ENCODE results near the gene KCNV2. TPM values are rescaled to one million over a fixed set of nuclear protein-coding genes. Genes with fewer than 3 reads are reported as not detected.

KCNV2 gene
- total RNA-seq, 1 donor, result not detected

DNA sequence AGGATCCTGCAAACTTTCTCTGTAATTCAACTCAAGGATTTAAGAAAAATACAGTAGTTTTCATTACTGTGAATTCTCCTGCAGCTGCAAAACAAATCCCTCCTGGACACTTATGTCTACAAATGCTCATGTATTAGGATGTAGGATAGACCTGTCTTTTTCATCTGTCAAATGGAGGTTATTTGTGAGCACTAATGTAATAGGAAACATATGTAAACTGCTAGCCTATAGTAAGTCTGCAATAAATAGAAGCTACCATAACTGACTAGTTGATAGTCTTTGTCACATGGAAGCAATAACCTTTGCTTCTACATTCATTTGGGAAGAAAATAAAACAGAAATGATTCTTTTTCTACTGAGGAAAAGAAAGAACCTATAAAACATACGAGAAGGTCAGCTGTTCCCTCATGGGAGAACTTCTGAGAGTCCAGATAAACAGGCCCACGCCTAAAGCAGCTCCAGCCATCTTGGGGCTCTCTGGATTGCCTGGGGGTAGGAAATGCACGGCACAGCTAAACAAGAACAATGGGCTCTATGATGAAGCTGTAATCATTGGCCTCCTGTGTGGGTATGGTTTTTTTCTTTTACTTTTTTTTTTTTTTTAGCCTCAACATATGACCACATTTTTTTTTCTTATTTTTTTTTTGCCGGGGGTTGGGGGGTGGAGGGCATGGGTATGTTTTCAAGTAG lies 6.2 kb downstream of the KCNV2 start:
- TF ChIP-seq, protein P1, sequence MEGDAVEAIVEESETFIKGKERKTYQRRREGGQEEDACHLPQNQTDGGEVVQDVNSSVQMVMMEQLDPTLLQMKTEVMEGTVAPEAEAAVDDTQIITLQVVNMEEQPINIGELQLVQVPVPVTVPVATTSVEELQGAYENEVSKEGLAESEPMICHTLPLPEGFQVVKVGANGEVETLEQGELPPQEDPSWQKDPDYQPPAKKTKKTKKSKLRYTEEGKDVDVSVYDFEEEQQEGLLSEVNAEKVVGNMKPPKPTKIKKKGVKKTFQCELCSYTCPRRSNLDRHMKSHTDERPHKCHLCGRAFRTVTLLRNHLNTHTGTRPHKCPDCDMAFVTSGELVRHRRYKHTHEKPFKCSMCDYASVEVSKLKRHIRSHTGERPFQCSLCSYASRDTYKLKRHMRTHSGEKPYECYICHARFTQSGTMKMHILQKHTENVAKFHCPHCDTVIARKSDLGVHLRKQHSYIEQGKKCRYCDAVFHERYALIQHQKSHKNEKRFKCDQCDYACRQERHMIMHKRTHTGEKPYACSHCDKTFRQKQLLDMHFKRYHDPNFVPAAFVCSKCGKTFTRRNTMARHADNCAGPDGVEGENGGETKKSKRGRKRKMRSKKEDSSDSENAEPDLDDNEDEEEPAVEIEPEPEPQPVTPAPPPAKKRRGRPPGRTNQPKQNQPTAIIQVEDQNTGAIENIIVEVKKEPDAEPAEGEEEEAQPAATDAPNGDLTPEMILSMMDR (IDR thresholded peaks at IDR 0.05; ENCODE audit: extremely low read depth, low read depth, low read length), result no peak
- Histone ChIP-seq H3K27me3 (ENCODE audit: insufficient read depth, low read length) (no peaks in the 10 kb centered on the region), H3K79me2 (ENCODE audit: insufficient read depth, low read length) (no peaks in the 10 kb centered on the region), H2AFZ (ENCODE audit: low read length) (no peak overlapping the region), H3K36me3 (ENCODE audit: insufficient read depth, low read length) (no peaks in the 10 kb centered on the region), H3K27ac (ENCODE audit: low read depth, low read length) (no peak overlapping the region), H4K20me1 (ENCODE audit: insufficient read depth, low read length) (no peaks in the 10 kb centered on the region), H3K4me3 (ENCODE audit: insufficient read depth, low read length) (no peak overlapping the region), H3K4me1 (ENCODE audit: insufficient read depth, low read length) (peaks cover 4% of the 10 kb centered on the region), H3K9me3 (ENCODE audit: low read depth, low read length) (no peaks in the 10 kb centered on the region), H3K4me2 (ENCODE audit: insufficient read depth, low read length) (no peak overlapping the region)
- no peak for DNase-seq (ENCODE audit: insufficient read length, low spot score, missing footprints)

DNA sequence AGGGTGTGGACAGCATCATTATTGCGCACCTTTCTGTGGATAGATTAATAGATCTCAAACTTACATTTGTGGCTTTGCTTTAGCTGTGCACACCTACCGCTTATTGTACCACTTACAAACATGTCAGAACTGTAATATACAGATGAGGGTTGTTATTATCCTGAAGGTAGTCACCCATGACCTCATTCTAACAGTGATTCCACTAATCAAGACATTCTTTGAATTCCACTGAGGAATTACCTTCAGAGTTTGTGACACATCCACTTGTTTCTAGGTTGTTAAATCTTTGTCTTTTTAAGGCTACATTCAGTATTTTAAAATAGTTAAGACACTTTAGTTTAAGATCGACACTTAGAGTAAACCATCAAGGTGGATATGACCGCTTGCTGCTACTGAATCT lies 7.8 kb downstream of the KCNV2 start:
- H3K4me2 ChIP-seq (ENCODE audit: insufficient read depth, low read length), result no peak overlapping the region

DNA sequence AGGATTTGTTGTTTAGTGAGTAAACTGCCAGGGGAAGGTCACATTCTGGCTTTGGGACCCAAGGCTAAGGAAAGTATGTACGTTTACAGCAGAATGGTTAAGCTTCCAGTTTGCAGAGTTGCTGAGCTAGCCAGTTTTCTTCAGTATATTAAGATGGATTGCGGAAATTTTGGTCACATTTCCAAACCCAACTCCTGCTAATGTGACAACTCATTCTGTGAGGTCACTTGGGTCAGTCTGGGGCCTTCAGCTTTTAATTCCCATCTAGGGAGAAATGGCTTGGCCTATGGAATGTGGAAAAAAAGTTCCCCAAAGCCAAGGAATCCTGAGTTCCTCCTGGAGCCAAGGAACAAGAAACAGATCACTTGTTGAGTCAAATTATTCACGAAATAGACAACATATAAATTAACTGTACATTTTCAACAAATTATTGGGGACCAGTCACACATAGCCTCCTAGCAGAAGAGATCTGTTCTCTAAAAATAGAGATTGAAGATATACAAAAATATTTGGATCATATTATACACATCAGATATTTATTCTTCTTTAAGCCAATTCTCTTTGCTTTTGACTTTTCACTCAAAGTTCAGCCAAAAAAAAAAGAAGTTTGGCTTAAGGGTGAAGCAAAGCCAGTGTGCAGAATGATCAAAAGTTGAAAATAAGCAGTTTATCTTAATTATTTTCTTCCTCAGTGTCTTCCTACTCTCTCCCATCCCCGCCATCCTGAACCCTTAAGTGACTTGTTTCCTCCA lies 8.8 kb downstream of the KCNV2 start:
- Histone ChIP-seq H3K79me2 (ENCODE audit: insufficient read depth, low read length) (no peaks in the 10 kb centered on the region), H3K27me3 (ENCODE audit: insufficient read depth, low read length) (no peaks in the 10 kb centered on the region), H3K4me2 (ENCODE audit: insufficient read depth, low read length) (no peak overlapping the region), H3K4me1 (ENCODE audit: insufficient read depth, low read length) (peaks cover 12% of the 10 kb centered on the region), H3K9me3 (ENCODE audit: low read depth, low read length) (no peaks in the 10 kb centered on the region), H2AFZ (ENCODE audit: low read length) (no peak overlapping the region), H3K4me3 (ENCODE audit: insufficient read depth, low read length) (no peak overlapping the region), H3K27ac (ENCODE audit: low read depth, low read length) (no peak overlapping the region), H4K20me1 (ENCODE audit: insufficient read depth, low read length) (no peaks in the 10 kb centered on the region), H3K36me3 (ENCODE audit: insufficient read depth, low read length) (no peaks in the 10 kb centered on the region)
- DNase-seq (ENCODE audit: insufficient read length, low spot score, missing footprints), result no peak
- TF ChIP-seq, protein P1 (IDR thresholded peaks at IDR 0.05; ENCODE audit: extremely low read depth, low read depth, low read length), result no peak

More for the DNA sequence above, 7.8 kb downstream of the KCNV2 start:
- no peak for DNase-seq (ENCODE audit: insufficient read length, low spot score, missing footprints)
- H3K4me3 ChIP-seq (ENCODE audit: insufficient read depth, low read length), result no peak overlapping the region
- TF ChIP-seq, protein P1 (IDR thresholded peaks at IDR 0.05; ENCODE audit: extremely low read depth, low read depth, low read length), result no peak
- peaks cover 12% of the 10 kb centered on the region for H3K4me1 ChIP-seq (ENCODE audit: insufficient read depth, low read length)
- no peaks in the 10 kb centered on the region for H3K9me3 ChIP-seq (ENCODE audit: low read depth, low read length)
- H2AFZ ChIP-seq (ENCODE audit: low read length), result no peak overlapping the region
- H3K79me2 ChIP-seq (ENCODE audit: insufficient read depth, low read length), result no peaks in the 10 kb centered on the region
- no peaks in the 10 kb centered on the region for H3K27me3 ChIP-seq (ENCODE audit: insufficient read depth, low read length)
- no peak overlapping the region for H3K27ac ChIP-seq (ENCODE audit: low read depth, low read length)
- no peaks in the 10 kb centered on the region for H4K20me1 ChIP-seq (ENCODE audit: insufficient read depth, low read length)
- H3K36me3 ChIP-seq (ENCODE audit: insufficient read depth, low read length), result no peaks in the 10 kb centered on the region

GRCh38 chr9:2726650-2727340 lies 9.5 kb downstream of the KCNV2 start:
- TF ChIP-seq, protein P1 (IDR thresholded peaks at IDR 0.05; ENCODE audit: extremely low read depth, low read depth, low read length), result no peak
- H3K4me1 ChIP-seq (ENCODE audit: insufficient read depth, low read length), result peaks cover 12% of the 10 kb centered on the region
- H4K20me1 ChIP-seq (ENCODE audit: insufficient read depth, low read length), result no peaks in the 10 kb centered on the region
- no peak overlapping the region for H3K4me2 ChIP-seq (ENCODE audit: insufficient read depth, low read length)
- no peaks in the 10 kb centered on the region for H3K9me3 ChIP-seq (ENCODE audit: low read depth, low read length)
- H3K27ac ChIP-seq (ENCODE audit: low read depth, low read length), result no peak overlapping the region
- no peaks in the 10 kb centered on the region for H3K79me2 ChIP-seq (ENCODE audit: insufficient read depth, low read length)
- no peaks in the 10 kb centered on the region for H3K36me3 ChIP-seq (ENCODE audit: insufficient read depth, low read length)
- DNase-seq (ENCODE audit: insufficient read length, low spot score, missing footprints), result no peak
- no peak overlapping the region for H2AFZ ChIP-seq (ENCODE audit: low read length)
- H3K4me3 ChIP-seq (ENCODE audit: insufficient read depth, low read length), result no peak overlapping the region
- H3K27me3 ChIP-seq (ENCODE audit: insufficient read depth, low read length), result no peaks in the 10 kb centered on the region

Data from osteoblast (primary cell).